ENCODE data around the gene PPP2R1B. TPM values are rescaled to one million over a fixed set of nuclear protein-coding genes. Genes with fewer than 3 reads are reported as not detected.

The PPP2R1B gene
- total and polyA plus RNA-seq, 2 donors (not counting 1 experiment from before 2014, with no cell fraction given) = 8.2 to 37.0 TPM

DNA sequence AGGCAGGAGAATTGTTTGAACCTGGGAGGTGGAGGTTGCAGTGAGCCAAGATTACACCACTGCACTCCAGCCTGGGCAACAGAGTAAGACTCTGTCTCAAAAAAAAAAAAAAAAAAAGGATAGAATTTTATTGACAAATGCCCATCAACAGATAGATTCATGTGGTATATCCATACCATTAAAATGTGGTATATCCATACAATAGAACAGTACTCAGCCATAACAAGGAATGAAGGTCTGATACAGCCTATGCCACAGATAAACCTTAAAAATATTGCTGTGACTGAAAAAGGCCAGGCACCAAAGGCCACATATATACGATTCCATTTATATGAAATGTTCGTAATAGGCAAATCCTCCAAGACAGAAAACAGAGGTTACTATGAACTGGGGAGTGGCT is 45.3 kb upstream of the PPP2R1B start:
- no peak overlapping the region for H3K4me3 Mint-ChIP-seq
- H3K36me3 ChIP-seq (replicated peaks in 1 of 2; ENCODE audit: control extremely low read depth in 1 of 2, control insufficient read depth in 1 of 2, extremely low read depth in 1 of 2, insufficient read depth in 2 of 2, low read length in 1 of 2) = peaks cover 3 to 27% of the 10 kb centered on the region in 2 experiments
- H3K27me3 Mint-ChIP-seq = no peaks in the 10 kb centered on the region
- no peak overlapping the region for H2AFZ ChIP-seq (ENCODE audit: insufficient read depth, low read depth, low read length, poor library complexity, severe bottlenecking)
- no peaks in the 10 kb centered on the region for H3K79me2 ChIP-seq (ENCODE audit: control insufficient read depth, insufficient read depth, low read length)
- no peaks in the 10 kb centered on the region for H4K20me1 ChIP-seq (ENCODE audit: control insufficient read depth, insufficient read depth, low read length, poor library complexity, severe bottlenecking)
- H3K4me1 ChIP-seq (ENCODE audit: control insufficient read depth in 2 of 2, insufficient read depth in 2 of 2, low read length in 2 of 2) = no peaks in the 10 kb centered on the region
- no peak overlapping the region for H3K27ac Mint-ChIP-seq
- no peaks in the 10 kb centered on the region for H3K4me1 Mint-ChIP-seq
- no CpG with 5 or more reads among the region's 2 CpGs for whole genome bisulfite sequencing (ENCODE audit: insufficient coverage)
- no peak overlapping the region for H3K4me3 ChIP-seq (ENCODE audit: control extremely low read depth in 1 of 5, extremely low read depth in 1 of 5, insufficient read depth in 1 of 5, low read depth in 2 of 5, low read length in 4 of 5)
- no peaks in the 10 kb centered on the region for H3K9me3 ChIP-seq (ENCODE audit: control extremely low read depth in 1 of 3, control insufficient read depth in 2 of 3, insufficient read depth in 1 of 3, low read length in 2 of 3)
- ChIA-PET POLR2A (no interaction called here), CTCF (no interaction called here)
- TF ChIP-seq EZH2 (IDR thresholded peaks at IDR 0.05; ENCODE audit: borderline replicate concordance, insufficient read depth, low read depth, low read length, poor library complexity, severe bottlenecking) (no peak), CTCF (IDR thresholded peaks at IDR 0.05) (no peak)
- intact Hi-C loops (cut with micrococcal nuclease) = no loop called here
- no peaks in the 10 kb centered on the region for H3K27me3 ChIP-seq (replicated peaks in 1 of 4; ENCODE audit: control extremely low read depth in 1 of 4, control insufficient read depth in 3 of 4, insufficient read depth in 4 of 4, low read length in 3 of 4)
- no peak overlapping the region for H3K4me2 ChIP-seq (replicated peaks; ENCODE audit: low read depth, low read length, poor library complexity, severe bottlenecking)
- no peak overlapping the region for H3K27ac ChIP-seq (ENCODE audit: low read length in 2 of 2)
- no peak overlapping the region for H3K9ac ChIP-seq (ENCODE audit: low read length)
- ATAC-seq (ENCODE audit: low read depth) (no peak), DNase-seq (no peak)
- no peaks in the 10 kb centered on the region for H3K9me3 Mint-ChIP-seq (ENCODE audit: insufficient read depth)

DNA sequence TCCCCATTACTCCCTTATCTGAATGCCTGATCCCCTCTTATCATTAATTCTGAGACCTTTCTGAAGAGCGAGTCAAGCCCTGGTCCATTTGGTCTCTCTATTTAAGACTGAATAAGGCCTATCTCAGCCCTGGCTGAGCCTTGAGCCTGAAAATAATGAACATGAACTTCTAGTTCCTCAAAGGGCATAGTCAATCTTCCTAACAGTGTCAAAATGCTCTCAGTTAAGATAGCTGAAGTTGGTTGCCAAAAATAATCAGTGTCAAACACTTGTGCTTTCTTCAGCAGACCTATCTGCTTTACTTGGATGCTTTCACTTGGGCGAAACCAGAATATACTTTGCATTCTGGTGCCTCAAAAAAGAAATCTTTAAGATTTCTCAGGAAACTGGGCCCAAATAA is 42.6 kb upstream of the PPP2R1B start:
- no peaks in the 10 kb centered on the region for H3K4me1 ChIP-seq (ENCODE audit: control insufficient read depth in 2 of 2, insufficient read depth in 2 of 2, low read length in 2 of 2)
- H3K27me3 Mint-ChIP-seq = no peaks in the 10 kb centered on the region
- H3K9me3 Mint-ChIP-seq (ENCODE audit: insufficient read depth) = no peaks in the 10 kb centered on the region
- no peaks in the 10 kb centered on the region for H3K4me1 Mint-ChIP-seq
- H3K36me3 ChIP-seq (replicated peaks in 1 of 2; ENCODE audit: control extremely low read depth in 1 of 2, control insufficient read depth in 1 of 2, extremely low read depth in 1 of 2, insufficient read depth in 2 of 2, low read length in 1 of 2) = peaks cover 1 to 30% of the 10 kb centered on the region in 2 experiments
- H3K27ac ChIP-seq (ENCODE audit: low read length in 2 of 2) = no peak overlapping the region
- H3K4me3 ChIP-seq (ENCODE audit: control extremely low read depth in 1 of 5, extremely low read depth in 1 of 5, insufficient read depth in 1 of 5, low read depth in 2 of 5, low read length in 4 of 5) = no peak overlapping the region
- H3K9me3 ChIP-seq (ENCODE audit: control extremely low read depth in 1 of 3, control insufficient read depth in 2 of 3, insufficient read depth in 1 of 3, low read length in 2 of 3) = no peaks in the 10 kb centered on the region
- H3K27ac Mint-ChIP-seq = no peak overlapping the region
- ChIA-PET CTCF (no interaction called here), POLR2A (no interaction called here)
- H3K4me3 Mint-ChIP-seq = no peak overlapping the region
- no peak for DNase-seq
- ATAC-seq (ENCODE audit: low read depth) = no peak
- no peak overlapping the region for H3K4me2 ChIP-seq (replicated peaks; ENCODE audit: low read depth, low read length, poor library complexity, severe bottlenecking)
- H3K27me3 ChIP-seq (replicated peaks in 1 of 4; ENCODE audit: control extremely low read depth in 1 of 4, control insufficient read depth in 3 of 4, insufficient read depth in 4 of 4, low read length in 3 of 4) = no peaks in the 10 kb centered on the region
- 95% methylated on average over 2 of the region's 2 CpGs for WGBS (ENCODE audit: insufficient coverage)
- H4K20me1 ChIP-seq (ENCODE audit: control insufficient read depth, insufficient read depth, low read length, poor library complexity, severe bottlenecking) = no peaks in the 10 kb centered on the region
- no peaks in the 10 kb centered on the region for H3K79me2 ChIP-seq (ENCODE audit: control insufficient read depth, insufficient read depth, low read length)
- H3K9ac ChIP-seq (ENCODE audit: low read length) = no peak overlapping the region
- no peak overlapping the region for H2AFZ ChIP-seq (ENCODE audit: insufficient read depth, low read depth, low read length, poor library complexity, severe bottlenecking)
- no peak for TF ChIP-seq CTCF (IDR thresholded peaks at IDR 0.05)
- no peak for TF ChIP-seq EZH2 (IDR thresholded peaks at IDR 0.05; ENCODE audit: borderline replicate concordance, insufficient read depth, low read depth, low read length, poor library complexity, severe bottlenecking)
- intact Hi-C loops (cut with micrococcal nuclease) = no loop called here
